HT-29 (cell line): ENCODE measurements around the gene CHIC2. TPM values are rescaled to one million over a fixed set of nuclear protein-coding genes. Genes with fewer than 3 reads are reported as not detected.

Source experiments
- small RNA-seq: library from RNA; depleted of rRNA; stranded (forward); fragments of <200 nt; gene quantifications from one replicate; pipeline ENCODE3, GENCODE V24; 2014
- total RNA-seq: library from RNA; depleted of rRNA; stranded (reverse); fragments of >200 nt; shearing (Covaris generic); gene quantifications from 2 replicates; pipeline ENCODE4 v1.2.3, GENCODE V29; 2014; rRNA removed

The CHIC2 gene
- total RNA-seq, 1 experiment from 2014 or later: 15.2 TPM

Small RNA genes lying within 50 kb of the gene (small RNA-seq; reads per million reads assigned to genes)
- gene AC110792.1 (not detected), gene AC110792.3 (not detected)

Other genes with a start within 250 kb of the CHIC2 start
- not detected in 2 replicates for gene GSX2, start 35.6 kb upstream of the CHIC2 start, total RNA-seq
- not detected in 2 replicates for gene PDGFRA, start 164.7 kb upstream of the CHIC2 start, total RNA-seq